ENCODE results near the gene LAG3.
A peak's percentile ranks its signal among the peaks of the same experiment; 100 is the strongest.

Gene LAG3

GRCh38 chr12:6765634-6766581 is 6.4 kb upstream of the LAG3 start, which contains the start of gene PTMS:
Gene PTMS (plus strand): TSS chr12:6766363. CDS start chr12:6766706, 343 bp downstream.
- H3K27me3 Mint-ChIP-seq = peaks cover 70% of the 10 kb centered on the region

GRCh38 chr12:6766651-6767349 is 5.5 kb upstream of the LAG3 start:
- Mint-ChIP-seq H3K9me3 (no peaks in the 10 kb centered on the region), H3K4me1 (peaks cover 36% of the 10 kb centered on the region), H3K4me3 (peak overlapping the region; percentile 89), H3K27me3 (peaks cover 76% of the 10 kb centered on the region), H3K36me3 (no peaks in the 10 kb centered on the region), H3K27ac (peak overlapping the region; percentile 61)
- ATAC-seq = peak; percentile 79

More at GRCh38 chr12:6765634-6766581, 6.4 kb upstream of the LAG3 start, which contains the start of gene PTMS:
- Mint-ChIP-seq H3K27ac (peak within 1 kb of the TSS; percentile 61), H3K4me3 (peak within 1 kb of the TSS; percentile 89), H3K4me1 (peaks cover 33% of the 10 kb centered on the region), H3K36me3 (no peaks in the 10 kb centered on the region), H3K9me3 (no peaks in the 10 kb centered on the region)
- peak; percentile 13 for ATAC-seq

GRCh38 chr12:6767353-6768319 is 4.7 kb upstream of the LAG3 start:
- no peak for ATAC-seq
- Mint-ChIP-seq H3K27me3 (peaks cover 79% of the 10 kb centered on the region), H3K9me3 (no peaks in the 10 kb centered on the region), H3K27ac (peak overlapping the region; percentile 61), H3K4me1 (peaks cover 44% of the 10 kb centered on the region), H3K4me3 (peak overlapping the region; percentile 89), H3K36me3 (no peaks in the 10 kb centered on the region)

GRCh38 chr12:6768437-6768914 is 3.8 kb upstream of the LAG3 start:
- Mint-ChIP-seq H3K4me1 (peaks cover 53% of the 10 kb centered on the region), H3K27ac (no peak overlapping the region), H3K27me3 (peaks cover 87% of the 10 kb centered on the region), H3K36me3 (no peaks in the 10 kb centered on the region), H3K9me3 (no peaks in the 10 kb centered on the region), H3K4me3 (no peak overlapping the region)
- no peak for ATAC-seq

- Mint-ChIP-seq H3K4me1 (peaks cover 53% of the 10 kb centered on the region), H3K9me3 (no peaks in the 10 kb centered on the region), H3K36me3 (no peaks in the 10 kb centered on the region), H3K4me3 (no peak overlapping the region), H3K27me3 (peaks cover 89% of the 10 kb centered on the region), H3K27ac (no peak overlapping the region)
- no peak for ATAC-seq
Observed at GRCh38 chr12:6768990-6769389, 3.3 kb upstream of the LAG3 start.

GRCh38 chr12:6769666-6770065 is 2.7 kb upstream of the LAG3 start:
- ATAC-seq = no peak
- Mint-ChIP-seq H3K4me3 (no peak overlapping the region), H3K27me3 (peaks cover 89% of the 10 kb centered on the region), H3K9me3 (no peaks in the 10 kb centered on the region), H3K36me3 (no peaks in the 10 kb centered on the region), H3K4me1 (peaks cover 53% of the 10 kb centered on the region), H3K27ac (no peak overlapping the region)

GRCh38 chr12:6770094-6770493 is 2.2 kb upstream of the LAG3 start:
- peaks cover 53% of the 10 kb centered on the region for H3K4me1 Mint-ChIP-seq
- H3K36me3 Mint-ChIP-seq = no peaks in the 10 kb centered on the region
- ATAC-seq = no peak
- H3K27me3 Mint-ChIP-seq = peaks cover 89% of the 10 kb centered on the region
- no peak overlapping the region for H3K27ac Mint-ChIP-seq
- H3K9me3 Mint-ChIP-seq = no peaks in the 10 kb centered on the region
- H3K4me3 Mint-ChIP-seq = no peak overlapping the region

GRCh38 chr12:6770600-6770999 is 1.7 kb upstream of the LAG3 start:
- no peaks in the 10 kb centered on the region for H3K9me3 Mint-ChIP-seq
- H3K27me3 Mint-ChIP-seq = peaks cover 89% of the 10 kb centered on the region
- H3K4me3 Mint-ChIP-seq = no peak overlapping the region
- no peak overlapping the region for H3K27ac Mint-ChIP-seq
- ATAC-seq = no peak
- H3K4me1 Mint-ChIP-seq = peaks cover 53% of the 10 kb centered on the region
- H3K36me3 Mint-ChIP-seq = no peaks in the 10 kb centered on the region

GRCh38 chr12:6771091-6771495 is 1.2 kb upstream of the LAG3 start:
- H3K4me1 Mint-ChIP-seq = peaks cover 54% of the 10 kb centered on the region
- H3K4me3 Mint-ChIP-seq = no peak overlapping the region
- no peak overlapping the region for H3K27ac Mint-ChIP-seq
- H3K9me3 Mint-ChIP-seq = no peaks in the 10 kb centered on the region
- ATAC-seq = no peak
- H3K36me3 Mint-ChIP-seq = no peaks in the 10 kb centered on the region
- H3K27me3 Mint-ChIP-seq = peaks cover 91% of the 10 kb centered on the region

GRCh38 chr12:6771509-6772330 is 600 bp upstream of the LAG3 start:
- Mint-ChIP-seq H3K27me3 (peaks cover 97% of the 10 kb centered on the region), H3K27ac (no peak overlapping the region), H3K9me3 (no peaks in the 10 kb centered on the region), H3K4me3 (peak overlapping the region; percentile 24), H3K4me1 (peaks cover 58% of the 10 kb centered on the region), H3K36me3 (no peaks in the 10 kb centered on the region)
- no peak for ATAC-seq

- Mint-ChIP-seq H3K4me3 (no peak overlapping the region), H3K27me3 (peaks cover 98% of the 10 kb centered on the region), H3K27ac (no peak overlapping the region), H3K9me3 (no peaks in the 10 kb centered on the region), H3K36me3 (no peaks in the 10 kb centered on the region), H3K4me1 (peaks cover 47% of the 10 kb centered on the region)
- no peak for ATAC-seq
Observed at GRCh38 chr12:6772726-6773589, 638 bp downstream of the LAG3 start.

GRCh38 chr12:6773590-6774351 is 1.5 kb downstream of the LAG3 start:
- H3K27ac Mint-ChIP-seq = no peak overlapping the region
- H3K36me3 Mint-ChIP-seq = no peaks in the 10 kb centered on the region
- no peak overlapping the region for H3K4me3 Mint-ChIP-seq
- H3K27me3 Mint-ChIP-seq = peaks cover 98% of the 10 kb centered on the region
- no peak for ATAC-seq
- H3K9me3 Mint-ChIP-seq = no peaks in the 10 kb centered on the region
- peaks cover 55% of the 10 kb centered on the region for H3K4me1 Mint-ChIP-seq
